Measurements from ENCODE around the gene ARHGAP33. TPM values are rescaled to one million over a fixed set of nuclear protein-coding genes. Genes with fewer than 3 reads are reported as not detected.

Gene ARHGAP33
- total and polyA plus RNA-seq, 2 experiments from 2014 or later, result 11.6 to 22.1 TPM

- no peak overlapping the region for H3K4me3 ChIP-seq
- Mint-ChIP-seq H3K4me3 (no peak overlapping the region), H3K4me1 (no peaks in the 10 kb centered on the region), H3K9me3 (no peaks in the 10 kb centered on the region), H3K27ac (no peak overlapping the region), H3K27me3 (ENCODE audit: insufficient read depth, low read depth, poor library complexity) (peaks cover 16% of the 10 kb centered on the region), H3K36me3 (ENCODE audit: low read depth) (peaks cover 86% of the 10 kb centered on the region)
- no peaks in the 10 kb centered on the region for H3K27me3 ChIP-seq (ENCODE audit: insufficient read depth)
- H3F3A ChIP-seq (replicated peaks; ENCODE audit: low read depth), result no peaks in the 10 kb centered on the region
- ATAC-seq (no peak), DNase-seq (ENCODE audit: low spot score) (no peak)
- no peak overlapping the region for H3K27ac ChIP-seq (ENCODE audit: low read depth)
- no peak overlapping the region for H3K4me2 ChIP-seq
- TF ChIP-seq EZH2 (IDR thresholded peaks at IDR 0.05; ENCODE audit: low read depth, unreplicated experiment), result no peak
- TF ChIP-seq REST (IDR thresholded peaks at IDR 0.05; ENCODE audit: unreplicated experiment), result no peak
- no peak for TF ChIP-seq JUNB (IDR thresholded peaks at IDR 0.05; ENCODE audit: unreplicated experiment)
- no peak for TF ChIP-seq STAT1 (IDR thresholded peaks at IDR 0.05; ENCODE audit: unreplicated experiment)
- no peak for TF ChIP-seq ZNF114 (CRISPR knock-in tag; IDR thresholded peaks at IDR 0.05)
- no peak for TF ChIP-seq CTCF (conservative IDR thresholded peaks at IDR 0.05; ENCODE audit: low read depth in 2 of 2)
- TF ChIP-seq ZNF331 (CRISPR knock-in tag; IDR thresholded peaks at IDR 0.05; ENCODE audit: low read depth), result no peak
- no peak for TF ChIP-seq EZH2phosphoT487 (IDR thresholded peaks at IDR 0.05; ENCODE audit: unreplicated experiment)
- TF ChIP-seq NANOG (IDR thresholded peaks at IDR 0.05; ENCODE audit: borderline replicate concordance), result no peak
- TF ChIP-seq ETS1 (IDR thresholded peaks at IDR 0.05), result no peak
- TF ChIP-seq CREB1 (CRISPR knock-in tag; IDR thresholded peaks at IDR 0.05; ENCODE audit: low read depth), result no peak
- TF ChIP-seq POLR2AphosphoS5 (IDR thresholded peaks at IDR 0.05; ENCODE audit: low read depth), result no peak
- TF ChIP-seq ZNF462 (CRISPR knock-in tag; IDR thresholded peaks at IDR 0.05), result no peak
- no peaks in the 10 kb centered on the region for H3K9me2 ChIP-seq (ENCODE audit: insufficient read depth)
- peaks cover 5% of the 10 kb centered on the region for H4K20me1 ChIP-seq (replicated peaks; ENCODE audit: insufficient read depth)
- no peak overlapping the region for H2AFZ ChIP-seq
- no peaks in the 10 kb centered on the region for H3K4me1 ChIP-seq (ENCODE audit: insufficient read depth)
- H3K36me3 ChIP-seq (ENCODE audit: insufficient read depth), result peaks cover 29% of the 10 kb centered on the region; the same call in 1 of the 2 replicates
- no peaks in the 10 kb centered on the region for H3K79me2 ChIP-seq (replicated peaks; ENCODE audit: insufficient read depth)
Measured at GRCh38 chr19:35727053-35727955, 48.1 kb upstream of the ARHGAP33 start.

Measured in GM23338 (cell line).